Measurements from ENCODE around the gene KRTAP4-2. TPM values are rescaled to one million over a fixed set of nuclear protein-coding genes. Genes with fewer than 3 reads are reported as not detected.

The KRTAP4-2 gene
- total and polyA plus RNA-seq, 9 of the 15 experiments (the other 6 are each of a cell fraction or from before 2014, with no cell fraction given) = not detected

DNA sequence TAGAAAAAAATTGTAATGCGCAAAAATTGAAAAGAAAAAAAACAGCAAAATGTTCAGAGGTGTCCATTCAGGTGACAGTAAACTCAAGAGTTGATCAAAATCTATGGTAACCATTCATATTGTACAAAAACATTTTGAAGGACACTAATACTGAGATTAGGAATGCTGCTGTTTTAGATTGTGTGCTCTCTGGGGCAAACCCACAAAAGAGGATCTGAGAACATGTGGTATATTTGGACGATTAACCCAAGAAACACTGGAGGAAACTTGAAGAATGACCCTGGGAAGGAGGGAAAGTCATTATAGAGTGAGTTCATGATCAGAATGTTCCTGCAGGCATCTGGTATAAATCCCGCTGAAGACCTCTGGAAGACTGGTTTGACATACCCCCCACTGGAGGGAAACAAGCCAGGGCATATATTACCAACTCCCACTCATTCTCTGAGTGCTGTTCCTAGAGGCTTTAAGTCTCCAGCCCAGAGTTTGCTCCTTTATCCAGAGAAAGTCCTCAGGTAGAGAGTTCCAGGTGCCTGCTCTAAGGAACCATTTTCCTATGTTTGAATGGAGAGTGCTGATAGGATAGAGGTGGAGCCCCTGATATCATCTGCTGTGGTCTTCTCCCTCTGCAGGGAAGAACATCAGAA, 1.2 kb downstream of the KRTAP4-2 start:
- Histone ChIP-seq H3K79me2 (ENCODE audit: control insufficient read depth, insufficient read depth, low read length) (no peaks in the 10 kb centered on the region), H2AFZ (ENCODE audit: low read depth, low read length) (no peak overlapping the region), H3K9me1 (ENCODE audit: control insufficient read depth, insufficient read depth, low read length) (no peaks in the 10 kb centered on the region), H3K27me3 (ENCODE audit: control insufficient read depth in 2 of 2, insufficient read depth in 2 of 2, low read length in 2 of 2) (peaks cover 3 to 10% of the 10 kb centered on the region in 2 experiments; a peak in 3 of 5 replicates), H3K4me1 (replicated peaks in 1 of 2; ENCODE audit: control insufficient read depth in 2 of 2, insufficient read depth in 2 of 2, low read length in 2 of 2) (no peaks in the 10 kb centered on the region), H3K4me3 (no peak overlapping the region), H4K20me1 (replicated peaks; ENCODE audit: control insufficient read depth, insufficient read depth, low read length) (no peaks in the 10 kb centered on the region; the same call in 1 of the 2 replicates), H3K9me3 (replicated peaks; ENCODE audit: control insufficient read depth, insufficient read depth, low read depth, low read length) (no peaks in the 10 kb centered on the region), H3K27ac (ENCODE audit: extremely low read depth, low read depth, low read length) (no peak overlapping the region), H3K9ac (ENCODE audit: insufficient read depth in 1 of 2, low read depth in 2 of 2, low read length in 2 of 2) (no peak overlapping the region), H3K4me2 (ENCODE audit: insufficient read depth, low read length) (no peak overlapping the region), H3K36me3 (ENCODE audit: control insufficient read depth, insufficient read depth, low read length) (no peaks in the 10 kb centered on the region)
- no TSS peak for BruUV-seq (replicated peaks)
- 0% methylated on average over 3 of the region's 3 CpGs for WGBS (ENCODE audit: insufficient coverage, low coverage, missing lambda C conversion rate)
- DNase-seq (ENCODE audit: extremely low read depth in 1 of 4, low spot score in 3 of 4) = no peak
- in situ Hi-C loops (cut with MboI) (no loop called here), intact Hi-C loops (cut with micrococcal nuclease) (no loop called here)
- ChIA-PET POLR2A (no interaction called here), CTCF (ENCODE audit: low intra/inter-chr PET ratio) (no interaction called here)
- no peak for ATAC-seq
- no peak for FAIRE-seq
- TF ChIP-seq TCF7 (IDR thresholded peaks at IDR 0.05; ENCODE audit: borderline replicate concordance) (no peak), ZNF707 (CRISPR knock-in tag; conservative IDR thresholded peaks at IDR 0.05) (no peak), RBBP5 (IDR thresholded peaks at IDR 0.05; ENCODE audit: borderline replicate concordance, insufficient read depth, low read length, poor library complexity, severe bottlenecking) (no peak), HNRNPH1 (optimal IDR thresholded peaks at IDR 0.05; ENCODE audit: low read depth, low read length) (no peak), MECOM (CRISPR knock-in tag; IDR thresholded peaks at IDR 0.05) (no peak), TSC22D4 (tag; IDR thresholded peaks at IDR 0.05) (no peak), ZNF77 (CRISPR knock-in tag; IDR thresholded peaks at IDR 0.05) (no peak), ZNF282 (CRISPR knock-in tag; IDR thresholded peaks at IDR 0.05) (no peak), ZNF217 (CRISPR knock-in tag; IDR thresholded peaks at IDR 0.05) (no peak), STAG1 (CRISPR knock-in tag; IDR thresholded peaks at IDR 0.05; ENCODE audit: borderline replicate concordance) (no peak), TRIM28 (IDR thresholded peaks at IDR 0.05) (no peak), EHMT2 (IDR thresholded peaks at IDR 0.05) (no peak), EP300 (IDR thresholded peaks at IDR 0.05; ENCODE audit: low read length) (no peak)
- TF ChIP-seq, protein P1, sequence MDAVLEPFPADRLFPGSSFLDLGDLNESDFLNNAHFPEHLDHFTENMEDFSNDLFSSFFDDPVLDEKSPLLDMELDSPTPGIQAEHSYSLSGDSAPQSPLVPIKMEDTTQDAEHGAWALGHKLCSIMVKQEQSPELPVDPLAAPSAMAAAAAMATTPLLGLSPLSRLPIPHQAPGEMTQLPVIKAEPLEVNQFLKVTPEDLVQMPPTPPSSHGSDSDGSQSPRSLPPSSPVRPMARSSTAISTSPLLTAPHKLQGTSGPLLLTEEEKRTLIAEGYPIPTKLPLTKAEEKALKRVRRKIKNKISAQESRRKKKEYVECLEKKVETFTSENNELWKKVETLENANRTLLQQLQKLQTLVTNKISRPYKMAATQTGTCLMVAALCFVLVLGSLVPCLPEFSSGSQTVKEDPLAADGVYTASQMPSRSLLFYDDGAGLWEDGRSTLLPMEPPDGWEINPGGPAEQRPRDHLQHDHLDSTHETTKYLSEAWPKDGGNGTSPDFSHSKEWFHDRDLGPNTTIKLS (IDR thresholded peaks at IDR 0.05; ENCODE audit: borderline replicate concordance, low read depth) = no peak
- TF ChIP-seq, protein P2, sequence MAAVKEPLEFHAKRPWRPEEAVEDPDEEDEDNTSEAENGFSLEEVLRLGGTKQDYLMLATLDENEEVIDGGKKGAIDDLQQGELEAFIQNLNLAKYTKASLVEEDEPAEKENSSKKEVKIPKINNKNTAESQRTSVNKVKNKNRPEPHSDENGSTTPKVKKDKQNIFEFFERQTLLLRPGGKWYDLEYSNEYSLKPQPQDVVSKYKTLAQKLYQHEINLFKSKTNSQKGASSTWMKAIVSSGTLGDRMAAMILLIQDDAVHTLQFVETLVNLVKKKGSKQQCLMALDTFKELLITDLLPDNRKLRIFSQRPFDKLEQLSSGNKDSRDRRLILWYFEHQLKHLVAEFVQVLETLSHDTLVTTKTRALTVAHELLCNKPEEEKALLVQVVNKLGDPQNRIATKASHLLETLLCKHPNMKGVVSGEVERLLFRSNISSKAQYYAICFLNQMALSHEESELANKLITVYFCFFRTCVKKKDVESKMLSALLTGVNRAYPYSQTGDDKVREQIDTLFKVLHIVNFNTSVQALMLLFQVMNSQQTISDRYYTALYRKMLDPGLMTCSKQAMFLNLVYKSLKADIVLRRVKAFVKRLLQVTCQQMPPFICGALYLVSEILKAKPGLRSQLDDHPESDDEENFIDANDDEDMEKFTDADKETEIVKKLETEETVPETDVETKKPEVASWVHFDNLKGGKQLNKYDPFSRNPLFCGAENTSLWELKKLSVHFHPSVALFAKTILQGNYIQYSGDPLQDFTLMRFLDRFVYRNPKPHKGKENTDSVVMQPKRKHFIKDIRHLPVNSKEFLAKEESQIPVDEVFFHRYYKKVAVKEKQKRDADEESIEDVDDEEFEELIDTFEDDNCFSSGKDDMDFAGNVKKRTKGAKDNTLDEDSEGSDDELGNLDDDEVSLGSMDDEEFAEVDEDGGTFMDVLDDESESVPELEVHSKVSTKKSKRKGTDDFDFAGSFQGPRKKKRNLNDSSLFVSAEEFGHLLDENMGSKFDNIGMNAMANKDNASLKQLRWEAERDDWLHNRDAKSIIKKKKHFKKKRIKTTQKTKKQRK (IDR thresholded peaks at IDR 0.05; ENCODE audit: borderline replicate concordance, low read depth, low read length) = no peak
